LNCaP clone FGC (cell line): Measurements from ENCODE around the gene EXOC4.

ENCODE experiments used
- DNase-seq: peaks from one replicate; pipeline ENCODE4 v3.0.0-alpha.2; 2011; ENCODE audit warnings: low read depth
- H3K4me3 ChIP-seq: 2 replicates; pipeline ENCODE4 v1.5.1; 2011; ENCODE audit warnings: mild to moderate bottlenecking, low read depth, low read length, control low read depth
- CTCF ChIP-seq: IDR thresholded peaks from 2 replicates; pipeline ENCODE4 v1.5.1; 2012; ENCODE audit warnings: mild to moderate bottlenecking; ENCODE audit not compliant: control insufficient read depth, insufficient read depth; ENCODE audit errors: extremely low read depth

The EXOC4 gene

GRCh38 chr7:133664528-133664927, 411.6 kb downstream of the EXOC4 start:
- DNase-seq: no peak
- no peak for TF ChIP-seq CTCF
- no peak overlapping the region for H3K4me3 ChIP-seq

GRCh38 chr7:133668296-133669060, 415.6 kb downstream of the EXOC4 start:
- no peak overlapping the region for H3K4me3 ChIP-seq
- TF ChIP-seq CTCF: no peak
- DNase-seq: no peak

- no peak overlapping the region for H3K4me3 ChIP-seq
- TF ChIP-seq CTCF: no peak
- no peak for DNase-seq
Observed at GRCh38 chr7:133669061-133669455, 416.2 kb downstream of the EXOC4 start.

GRCh38 chr7:133670250-133670649, 417.4 kb downstream of the EXOC4 start:
- no peak for TF ChIP-seq CTCF
- H3K4me3 ChIP-seq: no peak overlapping the region
- no peak for DNase-seq

GRCh38 chr7:133672866-133673265, 420.0 kb downstream of the EXOC4 start:
- DNase-seq: no peak
- no peak for TF ChIP-seq CTCF

GRCh38 chr7:133674079-133674763, 421.3 kb downstream of the EXOC4 start:
- no peak for DNase-seq
- H3K4me3 ChIP-seq: no peak overlapping the region
- TF ChIP-seq CTCF: no peak

More at GRCh38 chr7:133672866-133673265, 420.0 kb downstream of the EXOC4 start:
- H3K4me3 ChIP-seq: no peak overlapping the region
